Endothelial cell of umbilical vein (primary cell): Measurements from ENCODE around the gene AGRN.

Experiments used
- CTCF ChIP-seq, 2 donors: IDR thresholded peaks; 1 replicate in 1 of 2; 2 replicates in 1 of 2; pipeline ENCODE4 v1.5.1; 2011; ENCODE audit warnings: low read length in 2 of 2, mild to moderate bottlenecking in 2 of 2, moderate library complexity in 2 of 2, control low read depth in 1 of 2, inconsistent platforms in 1 of 2, low read depth in 1 of 2; ENCODE audit not compliant: insufficient read depth in 1 of 2; ENCODE audit errors: extremely low read depth in 1 of 2
- EZH2 ChIP-seq: IDR thresholded peaks from 2 replicates; pipeline ENCODE4 v1.6.1; 2012; ENCODE audit warnings: borderline replicate concordance, low read depth, mild to moderate bottlenecking, moderate library complexity, low read length, inconsistent platforms; ENCODE audit not compliant: severe bottlenecking
- FOS ChIP-seq: IDR thresholded peaks from 2 replicates; pipeline ENCODE4 v1.6.1; 2011; ENCODE audit warnings: mild to moderate bottlenecking, low read length, moderate library complexity, borderline replicate concordance; ENCODE audit not compliant: insufficient read depth
- GATA2 ChIP-seq: IDR thresholded peaks from 2 replicates; pipeline ENCODE4 v1.7.0; 2011; ENCODE audit warnings: low read depth, mild to moderate bottlenecking, moderate library complexity, mixed read lengths, low read length; ENCODE audit not compliant: insufficient read length, insufficient read depth
- POLR2A ChIP-seq: IDR thresholded peaks from 2 replicates; pipeline ENCODE4 v1.6.1; 2012; ENCODE audit warnings: low read depth, mild to moderate bottlenecking, control low read depth, low read length
- POLR2AphosphoS5 ChIP-seq: IDR thresholded peaks from 2 replicates; pipeline ENCODE4 v1.6.1; 2012; ENCODE audit warnings: low read depth, mild to moderate bottlenecking, control low read depth, low read length, moderate library complexity; ENCODE audit not compliant: insufficient read depth

GRCh38 chr1:1053682-1054081, 33.8 kb downstream of the AGRN start:
- TF ChIP-seq CTCF (IDR thresholded peaks at IDR 0.05; ENCODE audit: extremely low read depth in 1 of 2, insufficient read depth in 1 of 2, low read depth in 1 of 2, low read length in 2 of 2) (no peak), POLR2AphosphoS5 (no peak), POLR2A (no peak), EZH2 (no peak), GATA2 (no peak), FOS (no peak)
